ENCODE measurements around the gene SERPINA7. TPM values are rescaled to one million over a fixed set of nuclear protein-coding genes. Genes with fewer than 3 reads are reported as not detected.
"Not testable (repeated sequence)": the region's sequence is repeated elsewhere in the genome, so short reads cannot be mapped to it uniquely, and the experiment has no call there.

Gene SERPINA7
- total RNA-seq (2014; rRNA removed; shearing (Covaris generic)), result not detected in 2 replicates

GRCh38 chrX:106038625-106039024 lies at the start of gene SERPINA7:
SERPINA7 (minus strand) TSS chrX:106038727; CDS start chrX:106037058, 1,669 bp downstream.
- no peak for DNase-seq (ENCODE audit: low spot score)

GRCh38 chrX:106069048-106069447 lies 30.5 kb upstream of the SERPINA7 start:
- no peak for DNase-seq (ENCODE audit: low spot score)

GRCh38 chrX:106050054-106050453 lies 11.5 kb upstream of the SERPINA7 start:
- DNase-seq (ENCODE audit: low spot score), result no peak

- DNase-seq (ENCODE audit: low spot score), result no peak
Measured at GRCh38 chrX:106042296-106042695, 3.8 kb upstream of the SERPINA7 start.

GRCh38 chrX:106040861-106041260 lies 2.3 kb upstream of the SERPINA7 start:
- no peak for DNase-seq (ENCODE audit: low spot score)

GRCh38 chrX:106039920-106040319 lies 1.4 kb upstream of the SERPINA7 start:
- DNase-seq (ENCODE audit: low spot score), result no peak

- DNase-seq (ENCODE audit: low spot score), result no peak
Measured at GRCh38 chrX:106037835-106038473, 573 bp downstream of the SERPINA7 start.

- no peak for DNase-seq (ENCODE audit: low spot score)
Measured at GRCh38 chrX:106036716-106037115, 1.8 kb downstream of the SERPINA7 start.

GRCh38 chrX:106035064-106035463 lies 3.5 kb downstream of the SERPINA7 start:
- no peak for DNase-seq (ENCODE audit: low spot score)

GRCh38 chrX:106023947-106024346 lies 14.6 kb downstream of the SERPINA7 start:
- DNase-seq (ENCODE audit: low spot score), result no peak

- DNase-seq (ENCODE audit: low spot score), result no peak
Measured at GRCh38 chrX:106022238-106022637, 16.3 kb downstream of the SERPINA7 start.

GRCh38 chrX:106014119-106014775 lies 24.3 kb downstream of the SERPINA7 start:
- DNase-seq (ENCODE audit: low spot score), result no peak

GRCh38 chrX:106009145-106009544 lies 29.4 kb downstream of the SERPINA7 start:
- no peak for DNase-seq (ENCODE audit: low spot score)

- DNase-seq (ENCODE audit: low spot score), result no peak
Measured at GRCh38 chrX:106007815-106008214, 30.7 kb downstream of the SERPINA7 start.

GRCh38 chrX:106005684-106006083 lies 32.8 kb downstream of the SERPINA7 start:
- DNase-seq (ENCODE audit: low spot score), result no peak

GRCh38 chrX:106000609-106001008 lies 37.9 kb downstream of the SERPINA7 start:
- DNase-seq (ENCODE audit: low spot score), result not testable (repeated sequence)

- no peak for DNase-seq (ENCODE audit: low spot score)
Measured at GRCh38 chrX:106000203-106000602, 38.3 kb downstream of the SERPINA7 start.

- no peak for DNase-seq (ENCODE audit: low spot score)
Measured at GRCh38 chrX:105999294-105999693, 39.2 kb downstream of the SERPINA7 start.

- not testable (repeated sequence) for DNase-seq (ENCODE audit: low spot score)
Measured at GRCh38 chrX:105988487-105988886, 50.0 kb downstream of the SERPINA7 start.
